HCT116 (cell line): ENCODE measurements around the gene CAPZB. TPM values are rescaled to one million over a fixed set of nuclear protein-coding genes. Genes with fewer than 3 reads are reported as not detected.

ENCODE experiments used
- ATAC-seq: fragments of 200-7000 bp; cut with Tn5 transposase; 2 replicates; pipeline ENCODE4 v1.9.1; 2020; ENCODE audit warnings: mild to moderate bottlenecking, moderate library complexity
- BruUV-seq: library from RNA; stranded (reverse); fragments of 400-500 nt; replicated peaks from 2 replicates; lab custom pipeline; 2021; lab: Mats Ljungman, UMichigan
- CTCF ChIA-PET: fragments of 300-600 bp; sonication (Branson Sonifier 250); formaldehyde crosslinking; loops from one replicate; lab custom pipeline; 2021; ENCODE audit warnings: antibody characterized with exemption; lab: Charles Lee
- POLR2A ChIA-PET: fragments of 300-600, 350-600 bp; sonication (Branson Sonifier 250); formaldehyde crosslinking; loops from one replicate; lab custom pipeline; 2021; ENCODE audit warnings: antibody characterized with exemption; lab: Charles Lee
- RAD21 ChIA-PET, 2 experiments: fragments of 300-600 bp; sonication (Branson Sonifier 250); formaldehyde crosslinking; loops; one replicate each; lab custom pipeline; 2023; ENCODE audit warnings: low total read pairs in 2 of 2; ENCODE audit not compliant: uncharacterized antibody in 2 of 2, unreplicated experiment in 2 of 2, low non-redundant PET in 1 of 2; lab: Charles Lee
- DNase-seq: peaks from one replicate; pipeline ENCODE4 v3.0.0-alpha.2; 2010; ENCODE audit warnings: low read depth, low spot score
- H2AFZ ChIP-seq: fragments of 200-600 bp; shearing (Covaris generic), sonication (generic); 2 replicates; pipeline ENCODE4 v1.6.1; 2017; ENCODE audit warnings: low read depth, mixed run types, mixed read lengths, antibody characterized with exemption, low read length; ENCODE audit not compliant: poor library complexity, severe bottlenecking
- H3K27ac ChIP-seq: 2 replicates; pipeline ENCODE4 v1.5.1; 2012; ENCODE audit warnings: low read depth, low read length
- H3K27me3 ChIP-seq: fragments of 200-600 bp; sonication (generic); 2 replicates; pipeline ENCODE4 v1.6.1; 2016; ENCODE audit warnings: mixed run types, low read length, mixed read lengths; ENCODE audit not compliant: insufficient read depth
- H3K36me3 ChIP-seq, 2 experiments: fragments of 200-500 bp in 1 of 2; fragments of 200-600 bp in 1 of 2; sonication (Bioruptor generic) in 1 of 2; sonication (generic) in 1 of 2; 2 replicates each; pipeline versions ENCODE4 v1.5.1 to v1.6.1; 2014 to 2016; ENCODE audit warnings: low read length in 2 of 2, inconsistent platforms in 1 of 2, mixed read lengths in 1 of 2, mixed run types in 1 of 2; ENCODE audit not compliant: insufficient read depth in 2 of 2, control insufficient read depth in 1 of 2
- H3K4me1 ChIP-seq, 2 experiments: fragments of 200-600 bp in 1 of 2; sonication (generic) in 1 of 2; 2 replicates each; pipeline versions ENCODE4 v1.5.1 to v1.6.1; 2012 to 2017; ENCODE audit warnings: low read length in 2 of 2, inconsistent platforms in 1 of 2, mild to moderate bottlenecking in 1 of 2, mixed read lengths in 1 of 2, mixed run types in 1 of 2, moderate library complexity in 1 of 2; ENCODE audit not compliant: insufficient read depth in 2 of 2, control insufficient read depth in 1 of 2
- H3K4me2 ChIP-seq: fragments of 200-600 bp; sonication (generic); 2 replicates; pipeline ENCODE4 v1.6.1; 2017; ENCODE audit warnings: mixed run types, low read length, mixed read lengths
- H3K4me3 ChIP-seq, 2 experiments: fragments of 200-600 bp in 1 of 2; sonication (generic) in 1 of 2; replicated peaks in 1 of 2; 2 replicates each; pipeline ENCODE4 v1.5.1; 2011 to 2016; ENCODE audit warnings: low read length in 2 of 2, control low read depth in 1 of 2, low read depth in 1 of 2, mild to moderate bottlenecking in 1 of 2, mixed read lengths in 1 of 2, mixed run types in 1 of 2
- H3K79me2 ChIP-seq: fragments of 200-600 bp; sonication (generic); 2 replicates; pipeline ENCODE4 v1.6.1; 2017; ENCODE audit warnings: mild to moderate bottlenecking, mixed run types, low read length, moderate library complexity, mixed read lengths; ENCODE audit not compliant: insufficient read depth
- H3K9ac ChIP-seq: fragments of 200-600 bp; sonication (generic); 2 replicates; pipeline ENCODE4 v1.6.1; 2016; ENCODE audit warnings: low read length, mixed read lengths
- H3K9me2 ChIP-seq: fragments of 200-600 bp; sonication (generic), shearing (Covaris generic); 2 replicates; pipeline ENCODE4 v1.6.1; 2017; ENCODE audit warnings: mixed run types, mild to moderate bottlenecking, moderate library complexity; ENCODE audit not compliant: insufficient read depth
- H3K9me3 ChIP-seq, 2 experiments: fragments of 200-500 bp in 1 of 2; fragments of 200-600 bp in 1 of 2; sonication (Bioruptor generic) in 1 of 2; sonication (generic) in 1 of 2; 2 replicates each; pipeline ENCODE4 v1.6.1; 2014 to 2017; ENCODE audit warnings: low read length in 2 of 2, mixed read lengths in 2 of 2, inconsistent platforms in 1 of 2, low read depth in 1 of 2, mild to moderate bottlenecking in 1 of 2, mixed run types in 1 of 2, moderate library complexity in 1 of 2; ENCODE audit not compliant: control insufficient read depth in 1 of 2, insufficient read depth in 1 of 2
- H4K20me1 ChIP-seq: fragments of 200-600 bp; sonication (generic), shearing (Covaris generic); 2 replicates; pipeline ENCODE4 v1.6.1; 2017; ENCODE audit warnings: mixed run types, mild to moderate bottlenecking, moderate library complexity; ENCODE audit not compliant: insufficient read depth
- EGR1 ChIP-seq: IDR thresholded peaks from 2 replicates; pipeline ENCODE4 v1.6.1; 2012; ENCODE audit warnings: low read depth
- EZH2 ChIP-seq: fragments of 200-600 bp; sonication (generic); IDR thresholded peaks from 2 replicates; pipeline ENCODE4 v1.6.1; 2017; ENCODE audit warnings: antibody characterized with exemption, mixed run types
- SRF ChIP-seq: IDR thresholded peaks from 2 replicates; pipeline ENCODE4 v1.6.1; 2012; ENCODE audit warnings: low read depth
- intact Hi-C: fragments of 100-400 bp; cut with micrococcal nuclease; formaldehyde crosslinking; loops from 2 replicates; pipeline ENCODE4 v1.10.0; 2022
- total RNA-seq: library from RNA; stranded (reverse); gene quantifications from one replicate; pipeline ENCODE4 v1.2.1, GENCODE V29; 2021; ENCODE audit not compliant: unreplicated experiment
- TF ChIP-seq, protein P1 (sequence below): IDR thresholded peaks from 2 replicates; pipeline ENCODE4 v1.6.1; 2011; ENCODE audit warnings: mild to moderate bottlenecking, low read length, moderate library complexity; ENCODE audit not compliant: insufficient replicate concordance; ENCODE audit errors: extremely low read depth

CAPZB gene
- total RNA-seq, 1 experiment from 2014 or later = 203 TPM

GRCh38 chr1:19390901-19391595, 94.3 kb downstream of the CAPZB start (continued):
- TF ChIP-seq, protein P1, sequence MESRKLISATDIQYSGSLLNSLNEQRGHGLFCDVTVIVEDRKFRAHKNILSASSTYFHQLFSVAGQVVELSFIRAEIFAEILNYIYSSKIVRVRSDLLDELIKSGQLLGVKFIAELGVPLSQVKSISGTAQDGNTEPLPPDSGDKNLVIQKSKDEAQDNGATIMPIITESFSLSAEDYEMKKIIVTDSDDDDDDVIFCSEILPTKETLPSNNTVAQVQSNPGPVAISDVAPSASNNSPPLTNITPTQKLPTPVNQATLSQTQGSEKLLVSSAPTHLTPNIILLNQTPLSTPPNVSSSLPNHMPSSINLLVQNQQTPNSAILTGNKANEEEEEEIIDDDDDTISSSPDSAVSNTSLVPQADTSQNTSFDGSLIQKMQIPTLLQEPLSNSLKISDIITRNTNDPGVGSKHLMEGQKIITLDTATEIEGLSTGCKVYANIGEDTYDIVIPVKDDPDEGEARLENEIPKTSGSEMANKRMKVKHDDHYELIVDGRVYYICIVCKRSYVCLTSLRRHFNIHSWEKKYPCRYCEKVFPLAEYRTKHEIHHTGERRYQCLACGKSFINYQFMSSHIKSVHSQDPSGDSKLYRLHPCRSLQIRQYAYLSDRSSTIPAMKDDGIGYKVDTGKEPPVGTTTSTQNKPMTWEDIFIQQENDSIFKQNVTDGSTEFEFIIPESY = no peak

DNA sequence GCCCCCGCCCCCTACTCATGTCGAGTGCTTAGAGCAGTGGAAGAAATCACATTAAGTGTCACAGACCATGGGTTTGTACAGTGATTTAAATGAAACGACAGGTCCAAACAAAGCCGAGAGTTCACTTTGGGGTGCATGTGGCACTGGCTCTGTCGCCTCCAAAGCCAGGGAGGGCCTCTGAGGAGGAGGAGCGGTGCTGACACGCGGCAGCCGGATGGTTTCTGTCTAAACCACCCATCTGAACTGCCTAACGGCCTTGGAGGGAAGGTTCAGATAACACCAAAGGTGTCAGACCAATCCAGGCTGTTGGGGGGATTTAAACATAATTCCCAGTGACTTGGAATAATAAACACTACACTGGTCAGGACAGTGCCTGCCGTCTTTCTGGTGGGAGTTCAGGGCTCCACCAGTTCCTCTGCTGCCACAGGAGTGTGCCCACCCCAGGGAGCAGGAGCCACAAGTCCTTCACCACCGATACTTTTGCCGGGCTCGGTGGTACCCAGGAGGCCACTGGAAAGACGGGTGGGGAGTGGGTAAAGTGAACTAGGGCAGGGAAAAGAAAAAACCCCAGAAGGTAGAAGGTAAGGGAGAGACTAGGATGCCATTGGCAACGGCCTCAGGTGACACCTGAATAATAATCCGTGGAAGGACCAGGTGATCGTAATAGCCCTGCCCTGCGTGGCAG, 95.0 kb downstream of the CAPZB start:
- H3K4me1 ChIP-seq = no peaks in the 10 kb centered on the region; a peak in 1 of 4 replicates
- no peak overlapping the region for H3K4me2 ChIP-seq
- H3K27ac ChIP-seq = no peak overlapping the region
- ATAC-seq = no peak
- TF ChIP-seq SRF = no peak
- TF ChIP-seq EZH2 = no peak
- TF ChIP-seq, protein P1 = no peak
- no peak for TF ChIP-seq EGR1
- TF ChIP-seq, all 23 proteins: peak for 0
- RAD21 ChIA-PET = interaction anchor here in 1 of 2 experiments (1.0 kb wide), 1 partner anchor 192 kb away, joined by 3 read pairs; no protein-coding TSS in a partner anchor
- Histone ChIP-seq H3K9me2 (no peaks in the 10 kb centered on the region), H3K27me3 (no peaks in the 10 kb centered on the region), H3K36me3 (no peaks in the 10 kb centered on the region), H3K9me3 (no peaks in the 10 kb centered on the region), H3K4me3 (no peak overlapping the region), H3K9ac (no peak overlapping the region), H4K20me1 (no peaks in the 10 kb centered on the region), H3K79me2 (peaks cover 72% of the 10 kb centered on the region), H2AFZ (no peak overlapping the region)
- DNase-seq = no peak
- POLR2A ChIA-PET = no interaction called here
- CTCF ChIA-PET = interaction anchor here (0.9 to 2.3 kb wide), 5 partner anchors 9 to 263 kb away, joined by 3 to 14 read pairs (median 5); no protein-coding TSS in a partner anchor
- BruUV-seq = no TSS peak
- intact Hi-C loops = no loop called here
